NOMO-1 treated with DMSO at 0.1 percent for 48 hours (cell line): ENCODE results near the gene ESYT2.

Experiments
- DNase-seq: peaks from one replicate; lab custom pipeline; 2025; ENCODE audit not compliant: unreplicated experiment; lab: John Stamatoyannopoulos, UW

The ESYT2 gene

DNA sequence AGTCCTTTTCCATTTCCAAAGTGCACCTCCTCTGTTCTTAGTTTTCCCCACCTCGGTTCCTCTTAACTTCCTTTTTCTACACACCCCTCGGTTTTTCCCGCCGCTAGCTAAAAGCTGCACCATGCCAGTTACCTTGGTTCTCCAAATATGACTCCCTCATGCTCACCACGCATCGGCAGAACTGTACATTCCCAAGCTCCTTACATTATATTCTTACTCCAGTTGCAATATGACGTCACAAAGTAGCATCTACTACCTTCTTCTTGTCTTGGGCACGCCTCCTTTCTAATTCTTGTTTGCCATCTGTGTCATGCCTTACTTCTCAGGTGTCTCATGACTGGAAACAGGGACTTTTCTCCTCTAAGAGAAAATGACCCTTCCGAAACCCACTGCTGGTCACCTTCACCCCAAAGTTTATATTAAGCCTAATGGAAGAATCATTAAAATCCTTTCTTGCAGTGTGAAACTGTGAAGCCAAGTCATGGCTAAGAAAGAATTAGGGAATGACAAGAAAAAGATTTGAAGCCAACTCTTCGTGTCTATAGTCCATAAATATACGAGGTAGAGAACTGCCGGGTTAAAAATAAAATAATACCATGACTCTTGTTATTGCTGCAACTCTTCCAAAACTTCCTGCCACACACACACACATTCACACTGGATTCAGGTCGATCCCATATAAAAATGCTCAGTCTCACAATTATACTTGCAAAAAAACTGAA, 1.7 kb downstream of the ESYT2 start:
- DNase-seq = peak; percentile 7

DNA sequence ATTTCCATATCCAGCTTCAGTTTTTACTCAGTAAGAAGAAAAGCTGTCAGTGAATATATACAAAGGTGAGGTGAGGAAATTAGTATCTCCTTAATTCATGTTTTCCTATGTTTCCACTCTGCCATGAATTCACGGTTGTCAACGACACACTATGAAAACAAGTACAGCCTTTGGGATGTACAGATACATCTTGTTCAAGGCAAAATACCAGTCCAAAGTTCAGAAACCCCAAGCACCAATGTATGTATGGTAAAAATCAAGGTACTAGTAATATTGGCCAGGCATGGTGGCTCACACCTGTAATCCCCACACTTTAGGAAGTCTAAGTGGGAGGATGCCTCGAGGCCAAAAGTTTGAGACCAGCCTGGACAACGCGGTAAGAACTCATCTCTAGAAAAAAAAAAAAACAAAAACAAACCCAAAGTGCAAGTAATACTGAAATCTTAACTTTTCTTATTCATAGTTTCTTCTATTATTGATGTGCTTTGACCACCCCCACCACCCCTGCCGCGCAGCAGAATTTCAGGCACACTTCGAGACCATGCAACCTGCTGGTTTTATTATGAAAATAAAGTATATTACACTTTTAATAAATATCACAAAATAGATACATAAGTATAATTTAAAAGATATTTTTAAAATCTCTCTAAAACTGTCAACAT, 3.5 kb downstream of the ESYT2 start:
- DNase-seq = no peak

DNA sequence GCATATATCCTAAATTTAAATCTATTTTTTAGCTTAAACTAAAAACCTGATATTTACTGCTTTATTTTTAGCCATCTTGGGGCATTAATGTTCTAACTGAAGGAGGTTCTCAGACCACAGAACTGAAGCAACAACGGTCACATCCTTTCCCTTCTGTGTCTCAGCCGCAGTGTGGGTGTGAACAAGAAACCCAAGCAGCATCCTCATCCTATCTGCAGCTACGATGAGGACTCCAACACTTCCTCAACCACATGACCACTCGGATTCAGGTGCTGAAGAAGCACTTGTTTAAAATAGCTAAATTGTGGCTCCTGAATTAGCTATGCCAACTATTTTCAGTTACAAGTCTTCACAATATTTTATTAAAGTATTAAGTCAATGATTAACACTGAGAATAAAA, 5.3 kb downstream of the ESYT2 start:
- DNase-seq = peak; percentile 81

DNA sequence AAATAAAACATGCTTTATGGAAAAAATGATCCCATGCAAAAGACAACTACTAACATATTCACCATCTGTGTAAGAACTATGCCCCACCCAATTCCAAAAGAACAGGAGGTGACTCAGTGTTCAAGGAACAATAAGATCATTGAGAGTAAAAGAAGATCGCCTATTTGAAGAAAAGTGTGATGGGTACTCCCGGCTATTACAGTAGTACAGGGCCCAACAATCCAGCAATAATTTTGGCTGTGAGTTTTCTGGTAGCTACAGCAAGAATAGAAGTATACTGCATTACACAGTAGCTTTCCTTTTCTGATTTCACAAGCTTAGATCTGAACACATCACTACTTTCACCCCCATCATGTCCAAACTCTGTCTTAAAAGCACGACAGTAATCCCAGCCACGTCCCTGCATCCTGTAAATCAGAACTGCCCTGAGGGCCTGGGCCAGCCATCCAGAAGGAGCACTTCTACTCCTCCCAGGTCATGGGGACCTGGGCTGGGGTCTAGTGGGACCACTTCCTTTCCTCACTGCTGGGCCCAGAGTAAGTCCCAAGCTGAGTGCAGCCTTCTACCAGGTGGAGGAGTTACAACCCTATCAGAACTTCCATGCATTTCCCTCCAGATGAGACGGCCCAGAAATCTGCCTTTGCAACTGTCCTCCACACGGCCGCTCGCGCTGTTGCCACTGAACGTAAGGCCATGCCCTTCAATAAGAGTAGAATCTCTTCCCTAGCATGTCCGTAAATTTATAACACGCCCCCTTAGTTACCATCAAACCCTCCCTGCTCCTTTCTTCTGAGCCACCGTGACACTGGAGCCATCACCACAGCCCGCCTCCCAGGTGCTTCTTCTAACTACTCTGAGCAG, 7.9 kb downstream of the ESYT2 start:
- DNase-seq = peak; percentile 13

DNA sequence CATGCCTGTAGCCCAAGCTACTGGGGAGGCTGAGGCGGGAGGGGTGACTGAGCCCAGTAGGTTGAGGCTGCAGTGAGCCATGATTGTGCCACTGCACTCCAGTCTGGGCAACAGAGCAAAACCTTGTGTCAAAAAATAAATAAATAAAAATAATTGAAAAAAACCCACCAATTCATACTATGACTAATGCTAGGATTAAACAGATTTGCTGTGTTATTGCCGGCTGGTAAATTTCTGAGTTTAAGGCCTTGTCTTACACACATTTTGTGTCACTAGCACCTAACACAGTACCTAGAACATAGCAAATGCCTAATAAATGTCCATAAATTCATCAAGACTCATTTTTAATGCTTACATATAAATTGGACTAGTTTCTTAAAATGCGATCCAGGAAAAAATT, 8.7 kb downstream of the ESYT2 start:
- no peak for DNase-seq

DNA sequence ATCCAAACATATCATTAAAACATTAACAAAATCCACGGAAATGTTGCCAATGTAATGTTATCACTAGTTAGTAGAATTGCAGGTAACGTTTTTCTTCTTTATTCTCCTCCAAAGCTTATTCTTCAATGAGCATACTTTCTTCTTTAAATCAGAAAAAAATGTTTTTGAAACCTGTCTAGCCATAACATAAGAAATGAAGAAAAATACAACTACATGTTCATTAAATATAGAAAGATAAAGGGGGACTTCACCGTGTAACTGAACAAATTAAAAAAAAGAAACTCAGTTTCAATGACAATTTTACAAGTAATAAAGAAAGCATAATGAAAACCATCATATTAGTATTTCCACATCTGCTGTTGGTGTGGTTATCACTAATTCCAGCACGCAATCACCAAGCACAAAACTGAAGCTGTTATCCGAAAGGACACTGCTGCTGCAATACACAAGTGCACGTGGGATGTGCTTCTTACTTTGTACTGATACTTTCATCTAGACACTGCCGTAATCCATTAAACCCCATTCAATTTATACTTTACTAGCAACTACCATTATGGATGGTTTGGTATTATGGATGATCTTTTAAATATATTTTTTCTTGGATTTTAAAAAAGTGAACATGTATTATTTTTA, 9.6 kb downstream of the ESYT2 start:
- peak; percentile 9 for DNase-seq

DNA sequence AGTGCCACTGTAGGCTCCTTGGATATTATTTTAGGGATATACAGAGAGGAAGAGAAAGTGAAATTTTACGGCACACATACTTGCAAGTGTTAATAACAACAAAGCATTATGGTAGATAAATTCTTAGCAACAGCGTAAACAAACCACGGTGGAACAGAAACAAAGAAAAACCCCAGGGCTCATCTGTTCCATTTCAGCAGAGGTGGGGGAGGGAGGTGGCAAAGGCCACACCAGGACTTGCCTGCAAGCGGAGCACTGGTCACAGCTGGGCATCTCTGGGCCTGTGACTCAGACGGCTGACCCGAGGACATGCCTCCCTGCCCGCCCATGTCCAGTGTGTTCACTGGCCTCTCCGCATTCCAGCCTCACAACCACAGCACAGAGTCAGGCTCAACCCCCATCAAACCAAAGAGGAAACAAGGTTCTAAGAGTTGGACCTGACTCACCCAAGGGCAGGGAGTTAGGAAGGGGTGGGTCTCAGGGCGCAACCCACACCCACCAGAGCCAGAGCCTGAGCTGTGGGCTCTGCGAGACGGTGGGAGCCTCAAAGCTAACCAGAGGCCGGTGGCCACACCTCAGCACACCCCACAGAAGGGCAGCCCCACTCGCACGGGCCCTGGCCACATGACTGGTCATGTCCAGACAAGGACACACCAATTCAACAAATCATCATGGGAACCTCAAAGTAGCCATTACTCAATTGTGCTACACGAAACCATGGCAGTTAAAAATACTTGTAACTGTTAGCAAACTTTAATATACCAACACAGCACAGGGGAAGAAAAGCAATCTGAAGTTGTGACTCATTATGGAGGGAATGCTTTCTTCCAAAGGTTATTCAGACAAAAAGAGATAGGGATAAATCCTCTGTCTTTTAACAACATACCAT, 10.7 kb downstream of the ESYT2 start:
- peak; percentile 62 for DNase-seq

DNA sequence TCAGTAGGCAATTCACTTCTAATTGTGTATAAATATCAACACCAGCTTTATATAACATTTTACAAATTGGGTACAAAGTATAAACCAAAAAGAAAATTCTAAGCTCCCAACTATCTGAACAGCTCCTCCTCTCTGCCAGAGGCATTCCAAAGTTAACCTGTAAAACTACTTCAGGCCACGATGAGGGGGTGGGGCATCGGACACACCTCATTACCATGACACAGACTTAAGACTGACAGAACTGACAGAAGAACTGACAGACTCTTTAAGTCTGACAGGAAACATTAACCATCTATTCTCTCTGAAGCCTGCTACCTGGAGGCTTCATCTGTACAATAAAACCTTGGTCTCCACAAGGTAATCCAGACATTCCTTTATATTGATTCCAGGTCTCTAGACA, 12.3 kb downstream of the ESYT2 start:
- no peak for DNase-seq

DNA sequence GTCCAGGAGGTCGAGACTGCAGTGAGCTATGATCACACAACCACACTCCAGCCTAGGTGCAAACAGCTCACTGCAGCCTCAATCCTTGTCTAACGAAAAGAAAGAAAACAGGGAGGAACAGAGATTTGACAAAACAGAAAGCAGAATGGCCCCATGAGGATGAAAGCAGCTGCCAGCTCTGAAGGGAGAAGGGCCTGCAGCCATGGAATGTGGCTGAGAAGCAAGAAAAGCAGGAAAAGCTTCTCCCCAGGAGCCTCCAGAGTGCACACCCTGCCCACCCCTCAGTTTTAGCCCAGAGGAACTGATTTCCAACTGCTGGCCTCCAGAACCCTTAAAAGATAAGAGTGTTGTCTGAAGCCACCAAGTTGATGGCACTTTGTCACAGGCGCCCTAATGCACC, 13.0 kb downstream of the ESYT2 start:
- DNase-seq = no peak

DNA sequence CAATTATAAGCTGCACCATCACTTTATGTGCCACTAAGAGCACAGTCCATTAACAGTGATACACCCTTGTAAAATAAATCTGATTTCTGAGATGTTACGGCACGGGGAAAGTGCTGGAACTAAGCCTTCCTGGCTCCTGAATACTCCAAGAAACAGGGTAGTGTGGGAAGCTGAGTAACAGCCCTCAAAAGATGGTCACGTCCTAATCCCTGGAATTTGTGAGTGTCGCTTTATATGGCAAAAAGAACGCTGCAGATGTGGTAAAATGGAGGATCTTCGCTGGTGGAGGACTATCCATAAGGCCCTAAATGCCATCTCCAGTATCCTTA, 13.5 kb downstream of the ESYT2 start:
- no peak for DNase-seq

DNA sequence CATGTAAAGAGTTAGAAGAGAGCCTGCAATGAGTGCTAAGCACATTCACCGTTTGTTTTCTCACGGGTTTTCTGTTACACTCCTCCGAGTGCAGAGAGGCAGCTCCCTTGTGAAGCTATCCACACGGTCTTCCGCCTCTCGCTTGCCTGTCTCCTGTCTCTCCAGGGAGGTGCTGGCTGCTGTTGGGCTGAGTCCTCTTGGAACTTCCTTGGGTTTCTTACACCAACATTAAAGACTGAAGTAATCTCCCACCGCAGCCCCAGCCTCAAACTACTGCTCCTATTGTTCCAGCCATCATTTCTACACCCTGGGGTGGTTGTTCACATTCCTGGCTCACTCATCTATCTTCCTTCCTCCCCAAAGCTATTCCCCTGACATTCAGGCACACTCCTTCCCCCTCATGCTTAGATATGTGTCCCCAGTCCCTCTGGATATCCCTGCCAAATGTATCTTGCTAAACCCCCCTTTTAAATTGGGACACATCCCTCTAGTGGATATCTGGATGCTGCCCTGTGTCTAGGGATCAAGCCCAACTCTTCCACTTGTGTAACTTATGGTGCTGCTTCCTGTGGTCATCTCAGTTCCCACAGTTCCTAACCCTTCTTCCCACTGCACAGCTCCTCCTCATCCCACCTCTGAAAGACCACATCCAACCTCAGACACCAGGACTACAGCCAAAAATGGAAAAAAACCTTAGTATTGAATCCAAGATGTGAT, 14.1 kb downstream of the ESYT2 start:
- DNase-seq = no peak

DNA sequence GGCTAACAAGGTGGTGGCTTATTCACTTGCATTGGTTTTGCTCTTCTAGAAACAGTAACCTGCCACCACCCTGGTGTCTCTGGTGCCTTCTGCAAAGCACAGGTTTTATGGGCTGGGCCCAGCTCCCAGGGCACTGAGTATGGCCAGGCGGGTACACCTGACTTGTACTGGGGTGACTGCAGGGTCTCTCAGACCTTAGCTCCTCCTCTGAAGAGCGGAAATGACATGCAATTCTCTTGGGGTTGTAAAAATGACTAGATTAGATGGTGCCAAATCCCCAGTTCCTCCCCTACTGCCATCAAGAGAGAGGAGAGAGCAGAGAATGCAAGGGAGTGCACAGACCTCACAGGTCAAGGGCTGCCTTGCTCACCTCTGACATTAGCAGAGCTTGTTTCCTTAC, 14.7 kb downstream of the ESYT2 start:
- DNase-seq = peak; percentile 13

DNA sequence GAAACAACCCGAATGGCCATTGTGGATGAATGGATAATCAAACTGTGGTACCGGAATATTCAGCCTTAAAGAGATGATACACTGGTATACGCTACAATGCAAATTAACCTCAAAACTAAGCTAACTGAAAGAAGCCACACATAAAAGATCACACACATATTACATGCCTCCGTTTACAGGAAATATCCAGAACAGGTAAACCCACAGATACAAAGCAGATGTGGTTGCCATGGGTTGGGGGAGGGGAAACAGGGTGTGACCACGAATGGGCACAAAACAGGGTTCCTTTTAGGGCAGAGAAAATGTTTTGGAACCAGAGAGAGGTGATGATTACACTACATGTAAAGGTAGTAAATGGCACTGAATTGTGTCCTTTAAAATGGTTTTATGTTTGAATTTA, 16.6 kb downstream of the ESYT2 start:
- DNase-seq = no peak

DNA sequence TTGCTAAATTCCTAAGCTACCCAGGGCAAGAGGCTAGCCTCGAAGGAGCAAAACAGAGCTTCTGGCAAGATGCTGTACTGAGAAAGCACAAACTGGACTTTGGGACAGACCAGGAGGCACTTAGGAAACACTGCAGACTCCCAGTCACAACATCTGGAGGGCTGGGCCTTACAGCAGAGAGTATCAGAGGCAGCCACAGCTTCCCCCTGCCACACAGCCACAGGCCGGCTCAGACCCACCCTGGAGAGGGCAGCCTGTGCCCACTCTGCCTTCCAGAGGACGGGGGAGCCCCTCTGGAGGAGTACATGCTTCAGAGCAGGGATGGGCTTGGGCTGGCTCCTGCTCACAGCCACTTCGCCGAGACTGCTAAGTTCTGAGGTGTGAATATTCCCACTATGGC, 17.4 kb downstream of the ESYT2 start:
- DNase-seq = no peak

DNA sequence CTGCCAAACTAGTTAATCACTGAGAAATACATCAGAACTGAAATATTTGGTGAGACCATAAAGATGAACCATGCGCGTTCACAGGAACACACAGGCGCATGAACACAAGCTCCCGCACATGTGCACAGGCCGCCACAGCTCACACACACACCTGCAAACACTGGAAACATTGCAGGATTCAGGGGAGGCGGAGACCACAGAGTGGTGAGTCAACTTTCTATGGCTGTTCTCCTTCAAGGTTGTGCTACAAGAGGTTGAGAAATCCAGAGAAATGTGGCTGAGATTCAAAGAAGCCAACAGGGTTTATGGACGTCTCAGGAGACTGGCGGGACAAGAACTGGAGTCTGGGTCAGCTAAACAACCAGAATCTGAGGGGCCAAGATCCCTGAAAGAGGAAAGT, 17.8 kb downstream of the ESYT2 start:
- DNase-seq = peak; percentile 47

DNA sequence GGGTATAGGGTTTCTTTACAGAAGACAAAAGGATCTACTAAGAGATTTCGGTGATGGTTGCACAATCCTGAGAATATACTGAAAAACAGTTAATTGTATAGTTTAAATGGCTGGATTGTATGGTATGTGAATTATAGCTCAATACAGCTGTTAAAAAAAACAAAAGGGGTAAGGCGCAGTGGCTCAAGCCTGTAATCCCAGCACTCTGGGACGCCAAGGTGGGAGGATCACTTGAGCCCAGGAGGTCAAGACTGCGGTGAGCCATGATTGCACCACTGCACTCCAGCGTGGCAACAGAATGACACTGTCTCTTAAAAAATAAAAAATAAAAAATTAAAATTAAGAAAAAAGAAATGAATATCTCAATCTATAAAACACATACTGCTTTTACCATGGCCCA, 18.5 kb downstream of the ESYT2 start:
- DNase-seq = no peak

DNA sequence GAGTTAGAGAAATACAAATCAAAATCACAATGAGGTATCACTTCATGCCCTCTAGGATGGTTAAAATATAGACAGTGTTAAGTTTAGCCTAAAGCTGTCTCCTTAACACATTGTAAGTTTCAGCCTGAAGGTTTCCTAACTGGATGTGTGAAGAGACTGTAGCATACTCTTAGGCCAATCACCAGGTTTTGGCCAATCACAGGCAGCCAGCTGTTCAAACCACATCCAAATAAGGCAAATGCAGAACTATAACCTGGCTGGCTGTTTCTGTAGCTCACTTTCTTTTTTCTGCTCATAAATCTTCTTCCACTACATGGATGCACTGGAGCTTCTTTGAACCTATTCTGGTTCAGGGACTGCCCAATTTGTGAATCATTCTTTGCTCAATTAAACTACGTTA, 19.7 kb downstream of the ESYT2 start:
- peak; percentile 75 for DNase-seq

DNA sequence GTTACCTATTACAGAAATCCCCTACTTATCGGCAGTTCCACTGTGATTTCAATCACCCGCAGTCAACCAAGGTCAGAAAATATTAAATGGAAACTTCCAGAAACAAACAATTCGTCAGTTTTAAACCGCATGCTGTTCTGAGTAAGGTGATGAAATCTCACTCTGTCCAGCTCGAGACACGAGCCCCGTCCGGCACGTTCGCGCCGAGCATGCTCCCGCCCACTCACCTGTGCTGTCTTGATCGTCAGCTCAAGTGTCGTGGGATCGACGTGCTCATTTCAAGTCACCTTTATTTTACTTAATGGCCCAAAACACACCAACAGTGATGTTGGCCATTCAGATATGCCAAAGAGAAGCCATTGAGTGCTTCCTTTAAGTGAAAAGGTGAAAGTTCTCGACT, 21.2 kb downstream of the ESYT2 start:
- DNase-seq = no peak

DNA sequence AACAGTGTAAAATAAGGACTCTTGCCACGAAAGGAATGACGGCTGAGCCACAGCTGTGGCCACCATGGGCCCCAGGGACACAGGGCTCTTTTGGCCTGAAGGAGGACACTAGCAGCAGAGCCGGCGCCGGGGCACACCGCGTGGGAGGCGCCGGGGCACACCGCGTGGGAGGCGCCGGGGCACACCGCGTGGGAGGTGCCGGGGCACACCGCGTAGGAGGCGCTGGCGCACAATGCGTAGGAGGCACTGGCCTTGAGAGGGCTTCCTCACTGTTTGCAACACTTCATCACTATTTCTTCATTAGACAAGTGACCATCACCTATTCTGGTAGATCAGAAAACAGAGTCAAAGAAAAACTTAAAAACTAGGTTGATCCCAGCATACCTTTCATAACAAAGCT, 23.4 kb downstream of the ESYT2 start:
- DNase-seq = no peak

DNA sequence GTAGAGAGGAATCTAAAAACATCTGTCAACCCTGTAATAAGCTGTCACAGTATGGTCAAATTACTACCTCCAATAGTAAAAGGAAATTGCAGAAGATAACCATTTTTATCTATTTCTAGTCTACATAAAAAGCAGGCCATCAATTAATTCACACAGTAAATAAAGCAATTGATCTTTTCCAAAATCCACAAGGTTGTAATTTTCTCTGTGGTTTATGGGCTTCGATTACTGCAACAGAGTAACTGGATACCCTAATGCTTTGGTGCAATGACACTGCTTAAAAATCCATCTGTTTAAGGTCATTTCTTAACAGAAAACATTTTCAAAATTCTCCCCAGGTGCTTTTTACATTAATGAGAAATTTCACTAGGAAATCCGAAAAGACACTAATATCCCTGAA, 23.9 kb downstream of the ESYT2 start:
- DNase-seq = no peak
